ENCODE data around the gene CLCN1. TPM values are rescaled to one million over a fixed set of nuclear protein-coding genes. Genes with fewer than 3 reads are reported as not detected.

The CLCN1 gene
- total RNA-seq, 4 donors from 2014 or later, result 0.92 to 2.9 (median 1.7) TPM

GRCh38 chr7:143304938-143305337 lies 11.0 kb upstream of the CLCN1 start:
- H3K36me3 ChIP-seq, result peaks cover 0 to 66% of the 10 kb centered on the region in 2 donors
- H3K27ac ChIP-seq, result no peak overlapping the region
- DNase-seq (no peak), ATAC-seq (no peak)
- no peaks in the 10 kb centered on the region for H3K27me3 ChIP-seq
- no peak overlapping the region for H3K4me3 ChIP-seq
- no peak for TF ChIP-seq CTCF (IDR thresholded peaks at IDR 0.05 in 4 of 5, conservative IDR thresholded peaks at IDR 0.05 in 1 of 5)
- no peak for TF ChIP-seq POLR2A (IDR thresholded peaks at IDR 0.05)
- intact Hi-C loops (cut with DNase I; ENCODE audit: low total_unique reads) (loop anchor here (1.0 kb wide), 1 partner anchor 65 kb away; no protein-coding TSS in a partner anchor), in situ Hi-C loops (cut with MboI; ENCODE audit: low sequenced_read_pairs in 4 of 4) (no loop called here)
- H3K4me1 ChIP-seq, result peaks cover 15 to 18% of the 10 kb centered on the region in 2 donors
- no peaks in the 10 kb centered on the region for H3K9me3 ChIP-seq

- TF ChIP-seq POLR2A (IDR thresholded peaks at IDR 0.05), result no peak
- peak; percentile 54 to 74 (median 62) for TF ChIP-seq CTCF (IDR thresholded peaks at IDR 0.05 in 4 of 5, conservative IDR thresholded peaks at IDR 0.05 in 1 of 5)
- H3K27me3 ChIP-seq, result no peaks in the 10 kb centered on the region
- intact Hi-C loops (cut with DNase I; ENCODE audit: low total_unique reads), result loop anchor here (1.0 kb wide), 1 partner anchor 65 kb away; no protein-coding TSS in a partner anchor
- H3K4me3 ChIP-seq, result no peak overlapping the region
- DNase-seq (peak in 1 of 2 donors; percentile 55), ATAC-seq (peak; percentile 26 to 84)
- H3K4me1 ChIP-seq, result peaks cover 15% of the 10 kb centered on the region in 2 donors
- no peaks in the 10 kb centered on the region for H3K9me3 ChIP-seq
- H3K36me3 ChIP-seq, result peaks cover 0 to 60% of the 10 kb centered on the region in 2 donors
- no peak overlapping the region for H3K27ac ChIP-seq
- in situ Hi-C loops (cut with MboI; ENCODE audit: low sequenced_read_pairs in 4 of 4), result no loop called here
Observed at GRCh38 chr7:143305423-143306070, 10.4 kb upstream of the CLCN1 start.

GRCh38 chr7:143308632-143309031 lies 7.3 kb upstream of the CLCN1 start:
- Histone ChIP-seq H3K36me3 (peaks cover 0 to 30% of the 10 kb centered on the region in 2 donors), H3K4me3 (no peak overlapping the region), H3K4me1 (peaks cover 15% of the 10 kb centered on the region in 2 donors), H3K27me3 (no peaks in the 10 kb centered on the region), H3K27ac (peak overlapping the region; percentile 1 to 64 (median 32)), H3K9me3 (no peaks in the 10 kb centered on the region)
- intact Hi-C loops (cut with DNase I; ENCODE audit: low total_unique reads) (no loop called here), in situ Hi-C loops (cut with MboI; ENCODE audit: low sequenced_read_pairs in 4 of 4) (no loop called here)
- TF ChIP-seq POLR2A (IDR thresholded peaks at IDR 0.05) (no peak), CTCF (IDR thresholded peaks at IDR 0.05 in 4 of 5, conservative IDR thresholded peaks at IDR 0.05 in 1 of 5) (no peak)
- DNase-seq, result no peak
- no peak for ATAC-seq

- Histone ChIP-seq H3K27me3 (no peaks in the 10 kb centered on the region), H3K4me3 (no peak overlapping the region), H3K9me3 (no peaks in the 10 kb centered on the region), H3K27ac (no peak overlapping the region), H3K36me3 (no peaks in the 10 kb centered on the region), H3K4me1 (peaks cover 22 to 39% of the 10 kb centered on the region in 2 donors)
- TF ChIP-seq CTCF (IDR thresholded peaks at IDR 0.05 in 4 of 5, conservative IDR thresholded peaks at IDR 0.05 in 1 of 5), result no peak
- no peak for TF ChIP-seq POLR2A (IDR thresholded peaks at IDR 0.05)
- no peak for ATAC-seq
- DNase-seq, result no peak
- intact Hi-C loops (cut with DNase I; ENCODE audit: low total_unique reads) (no loop called here), in situ Hi-C loops (cut with MboI; ENCODE audit: low sequenced_read_pairs in 4 of 4) (no loop called here)
Observed at GRCh38 chr7:143314127-143314526, 1.8 kb upstream of the CLCN1 start.

Measured in gastrocnemius medialis (tissue), 4 donors.